Endothelial cell of umbilical vein (primary cell): ENCODE measurements around the gene C6orf163. TPM values are rescaled to one million over a fixed set of nuclear protein-coding genes. Genes with fewer than 3 reads are reported as not detected.

Experiments used
- Bru-seq: library from RNA; stranded (reverse); fragments of 400-500 nt; gene quantifications from one replicate; lab custom pipeline; 2021; lab: Mats Ljungman, UMichigan
- BruChase-seq, 2 experiments: library from RNA; stranded (reverse); fragments of 400-500 nt; gene quantifications; one replicate each; lab custom pipeline; 2021; lab: Mats Ljungman, UMichigan
- BruUV-seq: library from RNA; stranded (reverse); fragments of 400-500 nt; replicated peaks from 2 replicates; lab custom pipeline; 2021; lab: Mats Ljungman, UMichigan
- CTCF ChIA-PET: fragments of 300-600, 350-600 bp; sonication (Branson Sonifier 250); formaldehyde crosslinking; loops from one replicate; lab custom pipeline; 2021; ENCODE audit warnings: antibody characterized with exemption, inconsistent platforms; lab: Charles Lee
- POLR2A ChIA-PET: fragments of 300-600, 350-600 bp; sonication (Branson Sonifier 250); formaldehyde crosslinking; loops from one replicate; lab custom pipeline; 2021; ENCODE audit warnings: antibody characterized with exemption, inconsistent platforms; lab: Charles Lee
- DNase-seq: peaks from one replicate; pipeline ENCODE4 v3.0.0-alpha.2; 2011; ENCODE audit warnings: low read depth, low spot score
- FAIRE-seq: peaks from 2 replicates; lab custom pipeline; 2011; peaks lifted over from hg19 to GRCh38; lab: Jason Lieb, UNC
- H2AFZ ChIP-seq: 2 replicates; pipeline ENCODE4 v1.6.0; 2012; ENCODE audit warnings: low read depth, low read length, control low read depth, inconsistent platforms
- H3K27ac ChIP-seq: 2 replicates; pipeline ENCODE4 v1.5.1; 2011; ENCODE audit warnings: low read depth, mild to moderate bottlenecking, control low read depth, low read length, moderate library complexity; ENCODE audit not compliant: insufficient read depth
- H3K27me3 ChIP-seq, 2 experiments: 2 replicates each; pipeline versions ENCODE4 v1.6.0 to v1.6.1; 2011; ENCODE audit warnings: low read length in 2 of 2, mixed read lengths in 1 of 2; ENCODE audit not compliant: control insufficient read depth in 2 of 2, insufficient read depth in 2 of 2
- H3K36me3 ChIP-seq, 2 experiments: 2 replicates in 1 of 2; 3 replicates in 1 of 2; pipeline ENCODE4 v1.5.1; 2011; ENCODE audit warnings: low read length in 2 of 2, mild to moderate bottlenecking in 1 of 2, moderate library complexity in 1 of 2; ENCODE audit not compliant: control insufficient read depth in 2 of 2, insufficient read depth in 2 of 2; ENCODE audit errors: extremely low read depth in 1 of 2
- H3K4me1 ChIP-seq: 3 replicates; pipeline ENCODE4 v1.5.1; 2011; ENCODE audit warnings: mild to moderate bottlenecking, low read length; ENCODE audit not compliant: control insufficient read depth, insufficient read depth; ENCODE audit errors: extremely low read depth
- H3K4me2 ChIP-seq: 2 replicates; pipeline ENCODE4 v1.6.1; 2011; ENCODE audit warnings: low read length, control low read depth, mixed read lengths; ENCODE audit not compliant: insufficient read depth
- H3K4me3 ChIP-seq, 3 experiments: fragments of 200-600 bp in 1 of 3; sonication (generic), shearing (Covaris generic) in 1 of 3; replicated peaks in 1 of 3; 2 replicates each; pipeline ENCODE4 v1.5.1; 2011 to 2016; ENCODE audit warnings: control low read depth in 3 of 3, low read length in 3 of 3, mild to moderate bottlenecking in 2 of 3, inconsistent platforms in 1 of 3, low read depth in 1 of 3, moderate library complexity in 1 of 3; ENCODE audit not compliant: insufficient read depth in 1 of 3
- H3K79me2 ChIP-seq: 2 replicates; pipeline ENCODE4 v1.6.0; 2012; ENCODE audit warnings: low read length, inconsistent platforms; ENCODE audit not compliant: control insufficient read depth, insufficient read depth
- H3K9ac ChIP-seq: replicated peaks from 2 replicates; pipeline ENCODE3; 2011; ENCODE audit warnings: low read length, control low read depth; ENCODE audit not compliant: insufficient read depth; ENCODE audit errors: extremely low read depth
- H3K9me1 ChIP-seq: replicated peaks from 3 replicates; pipeline ENCODE4 v1.6.0; 2011; ENCODE audit warnings: mild to moderate bottlenecking, low read length; ENCODE audit not compliant: control insufficient read depth, insufficient read depth; ENCODE audit errors: extremely low read depth
- H3K9me3 ChIP-seq: replicated peaks from 2 replicates; pipeline ENCODE4 v1.5.1; 2012; ENCODE audit warnings: low read length, inconsistent platforms; ENCODE audit not compliant: control insufficient read depth, insufficient read depth
- H4K20me1 ChIP-seq: replicated peaks from 2 replicates; pipeline ENCODE3; 2011; ENCODE audit warnings: mild to moderate bottlenecking, low read length; ENCODE audit not compliant: control insufficient read depth, insufficient read depth; ENCODE audit errors: extremely low read depth
- EZH2 ChIP-seq: IDR thresholded peaks from 2 replicates; pipeline ENCODE4 v1.6.1; 2012; ENCODE audit warnings: borderline replicate concordance, low read depth, mild to moderate bottlenecking, moderate library complexity, low read length, inconsistent platforms; ENCODE audit not compliant: severe bottlenecking
- FOS ChIP-seq: IDR thresholded peaks from 2 replicates; pipeline ENCODE4 v1.6.1; 2011; ENCODE audit warnings: mild to moderate bottlenecking, low read length, moderate library complexity, borderline replicate concordance; ENCODE audit not compliant: insufficient read depth
- GATA2 ChIP-seq: IDR thresholded peaks from 2 replicates; pipeline ENCODE4 v1.7.0; 2011; ENCODE audit warnings: low read depth, mild to moderate bottlenecking, moderate library complexity, mixed read lengths, low read length; ENCODE audit not compliant: insufficient read length, insufficient read depth
- JUN ChIP-seq: IDR thresholded peaks from 2 replicates; pipeline ENCODE4 v1.6.1; 2011; ENCODE audit warnings: borderline replicate concordance, low read depth; ENCODE audit not compliant: insufficient read length, insufficient read depth
- MYC ChIP-seq: IDR thresholded peaks from one replicate; pipeline ENCODE4 v1.6.1; 2011; ENCODE audit warnings: mild to moderate bottlenecking, low read depth, low read length
- POLR2A ChIP-seq: IDR thresholded peaks from 2 replicates; pipeline ENCODE4 v1.6.1; 2012; ENCODE audit warnings: low read depth, mild to moderate bottlenecking, control low read depth, low read length
- POLR2AphosphoS5 ChIP-seq: IDR thresholded peaks from 2 replicates; pipeline ENCODE4 v1.6.1; 2012; ENCODE audit warnings: low read depth, mild to moderate bottlenecking, control low read depth, low read length, moderate library complexity; ENCODE audit not compliant: insufficient read depth
- dilution Hi-C: fragments of 300-500 bp; cut with MboI; formaldehyde crosslinking; loops from one replicate; pipeline ENCODE4 v1.15.0; 2019; ENCODE audit warnings: low sequenced_read_pairs; ENCODE audit not compliant: extremely low pct_ligation_motif_present
- intact Hi-C: fragments of 100-400 bp; cut with micrococcal nuclease; formaldehyde crosslinking; loops from one replicate; pipeline ENCODE4 v1.10.0; 2022
- long read RNA-seq: library from polyadenylated mRNA; stranded (forward); transcript quantifications from one replicate; pipeline ENCODE4 v2.0.0, GENCODE V29; 2021
- polyA minus RNA-seq, 3 experiments: library from RNA; depleted of rRNA, polyadenylated mRNA; stranded (reverse); fragments of >200 nt; gene quantifications; 1 replicate in 1 of 3; 2 replicates in 2 of 3; pipeline ENCODE4 v1.2.3, GENCODE V29; 2011
- polyA plus RNA-seq, 4 experiments: library from polyadenylated mRNA; depleted of rRNA in 3 of 4; stranded (reverse) in 3 of 4; unstranded in 1 of 4; fragments of >200 nt; gene quantifications; 2 replicates each; pipeline versions ENCODE4 v1.2.1 to v1.2.3, GENCODE V29; 2011 to 2012; ENCODE audit warnings: missing spikeins in 1 of 4
- total RNA-seq: library from RNA; stranded (reverse); gene quantifications from 2 replicates; pipeline ENCODE4 v1.2.3, GENCODE V29; 2021
- TF ChIP-seq, protein P1 (sequence below), 2 donors: IDR thresholded peaks; 1 replicate in 1 of 2; 2 replicates in 1 of 2; pipeline ENCODE4 v1.5.1; 2011; ENCODE audit warnings: low read length in 2 of 2, mild to moderate bottlenecking in 2 of 2, moderate library complexity in 2 of 2, control low read depth in 1 of 2, inconsistent platforms in 1 of 2, low read depth in 1 of 2; ENCODE audit not compliant: insufficient read depth in 1 of 2; ENCODE audit errors: extremely low read depth in 1 of 2
- TF ChIP-seq, protein P2 (sequence below): IDR thresholded peaks from 2 replicates; pipeline ENCODE4 v1.6.1; 2011; ENCODE audit not compliant: insufficient read depth, insufficient read length

Gene C6orf163
- total RNA-seq (2.2 and 2.5 TPM in 2 replicates), polyA plus RNA-seq (0.16 and 0.29 TPM in 2 replicates), polyA minus RNA-seq (2.4 and 2.9 TPM in 2 replicates), Bru-seq, nascent RNA (percentile 62 among the genes with signal in this experiment), BruChase-seq, experiment 1, labeled RNA remaining after a 6-hour chase (percentile 58 among the genes with signal in this experiment), BruChase-seq, experiment 2, labeled RNA remaining after a 2-hour chase (percentile 68 among the genes with signal in this experiment)
- polyA plus RNA-seq (2011; cell fraction: cytosol; rRNA removed) = 0.22 and 0.38 TPM in 2 replicates
- polyA plus RNA-seq (2011; cell fraction: nucleus; rRNA removed) = 3.3 and 5.5 TPM in 2 replicates
- polyA plus RNA-seq (2012) = 0.68 and 0.74 TPM in 2 replicates
- polyA minus RNA-seq (2011; cell fraction: cytosol; rRNA and poly(A)+ RNA removed) = not detected
- polyA minus RNA-seq (2011; cell fraction: nucleus; rRNA and poly(A)+ RNA removed) = 6.6 and 9.8 TPM in 2 replicates
- long read RNA-seq = 0 reads

DNA sequence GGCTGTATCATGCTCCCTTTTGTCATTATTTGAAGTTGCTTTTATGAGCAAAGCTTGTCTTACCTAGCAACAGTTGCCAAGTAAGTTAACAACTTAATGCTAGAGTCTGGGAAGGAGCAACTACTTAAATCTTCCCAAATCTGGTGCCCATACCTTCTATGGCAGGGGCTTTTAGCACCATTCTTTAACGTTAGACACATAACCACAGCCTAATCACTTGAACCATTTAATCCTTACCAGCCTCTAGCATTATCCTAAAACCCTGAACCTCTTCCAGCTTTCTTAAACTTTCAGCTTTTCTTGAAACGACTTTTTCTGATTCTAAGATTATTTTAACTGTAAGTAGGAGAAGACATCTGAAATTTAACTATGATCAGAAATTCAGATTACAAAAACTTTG lies at the start of gene C6orf163:
C6orf163 (plus strand) TSS at position 83 of the 400 bp plus-strand sequence; CDS start at position 370, 287 bp downstream.
- Histone ChIP-seq H3K9me3 (no peaks in the 10 kb centered on the region), H3K4me1 (no peaks in the 10 kb centered on the region), H3K27me3 (no peaks in the 10 kb centered on the region), H3K4me3 (no peak within 1 kb of the TSS), H3K27ac (no peak within 1 kb of the TSS), H4K20me1 (no peaks in the 10 kb centered on the region), H3K9ac (no peak within 1 kb of the TSS), H2AFZ (no peak within 1 kb of the TSS), H3K79me2 (no peaks in the 10 kb centered on the region), H3K36me3 (no peaks in the 10 kb centered on the region), H3K9me1 (no peaks in the 10 kb centered on the region), H3K4me2 (no peak within 1 kb of the TSS)
- intact Hi-C loops = no loop called here
- ChIA-PET CTCF (no interaction called here), POLR2A (no interaction called here)
- BruUV-seq = no TSS peak
- no peak for DNase-seq
- no peak for TF ChIP-seq POLR2A
- no peak for TF ChIP-seq JUN
- no peak for TF ChIP-seq FOS
- no peak for TF ChIP-seq GATA2
- TF ChIP-seq MYC = no peak
- no peak for FAIRE-seq
- dilution Hi-C loops = no loop called here

DNA sequence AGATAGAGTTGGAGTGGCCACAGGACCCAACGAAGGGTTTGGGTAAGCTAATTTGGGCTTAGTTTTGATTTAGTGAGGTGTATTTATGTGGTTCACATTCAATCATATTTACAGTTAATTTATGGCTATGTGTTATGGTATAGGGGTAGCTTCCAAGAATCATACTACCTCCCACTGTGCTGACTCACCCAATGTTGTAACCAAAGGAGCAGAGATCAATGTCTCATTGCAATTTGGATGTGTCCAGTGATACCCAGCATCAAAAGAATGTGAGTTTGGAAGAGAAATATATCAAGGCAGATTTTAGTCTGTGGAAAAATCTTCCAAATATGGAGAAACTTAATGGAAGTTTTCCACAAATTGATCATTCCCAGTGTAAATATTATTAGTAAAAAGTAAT lies 47.5 kb upstream of the C6orf163 start:
- no peak for DNase-seq
- TF ChIP-seq JUN (no peak), EZH2 (no peak), POLR2A (no peak), FOS (no peak), MYC (no peak), POLR2AphosphoS5 (no peak), GATA2 (no peak)
- TF ChIP-seq, protein P1, sequence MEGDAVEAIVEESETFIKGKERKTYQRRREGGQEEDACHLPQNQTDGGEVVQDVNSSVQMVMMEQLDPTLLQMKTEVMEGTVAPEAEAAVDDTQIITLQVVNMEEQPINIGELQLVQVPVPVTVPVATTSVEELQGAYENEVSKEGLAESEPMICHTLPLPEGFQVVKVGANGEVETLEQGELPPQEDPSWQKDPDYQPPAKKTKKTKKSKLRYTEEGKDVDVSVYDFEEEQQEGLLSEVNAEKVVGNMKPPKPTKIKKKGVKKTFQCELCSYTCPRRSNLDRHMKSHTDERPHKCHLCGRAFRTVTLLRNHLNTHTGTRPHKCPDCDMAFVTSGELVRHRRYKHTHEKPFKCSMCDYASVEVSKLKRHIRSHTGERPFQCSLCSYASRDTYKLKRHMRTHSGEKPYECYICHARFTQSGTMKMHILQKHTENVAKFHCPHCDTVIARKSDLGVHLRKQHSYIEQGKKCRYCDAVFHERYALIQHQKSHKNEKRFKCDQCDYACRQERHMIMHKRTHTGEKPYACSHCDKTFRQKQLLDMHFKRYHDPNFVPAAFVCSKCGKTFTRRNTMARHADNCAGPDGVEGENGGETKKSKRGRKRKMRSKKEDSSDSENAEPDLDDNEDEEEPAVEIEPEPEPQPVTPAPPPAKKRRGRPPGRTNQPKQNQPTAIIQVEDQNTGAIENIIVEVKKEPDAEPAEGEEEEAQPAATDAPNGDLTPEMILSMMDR (IDR thresholded peaks at IDR 0.05; ENCODE audit: extremely low read depth in 1 of 2, insufficient read depth in 1 of 2, low read depth in 1 of 2, low read length in 2 of 2) = no peak
- TF ChIP-seq, protein P2, sequence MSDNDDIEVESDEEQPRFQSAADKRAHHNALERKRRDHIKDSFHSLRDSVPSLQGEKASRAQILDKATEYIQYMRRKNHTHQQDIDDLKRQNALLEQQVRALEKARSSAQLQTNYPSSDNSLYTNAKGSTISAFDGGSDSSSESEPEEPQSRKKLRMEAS = no peak
- Histone ChIP-seq H3K36me3 (no peaks in the 10 kb centered on the region), H2AFZ (no peak overlapping the region), H3K27me3 (peaks cover 0 to 13% of the 10 kb centered on the region in 2 experiments), H3K79me2 (no peaks in the 10 kb centered on the region), H3K4me2 (no peak overlapping the region), H3K9ac (no peak overlapping the region), H3K4me1 (no peaks in the 10 kb centered on the region), H3K9me3 (no peaks in the 10 kb centered on the region), H3K4me3 (no peak overlapping the region), H4K20me1 (no peaks in the 10 kb centered on the region), H3K27ac (no peak overlapping the region), H3K9me1 (no peaks in the 10 kb centered on the region)
- intact Hi-C loops (no loop called here), dilution Hi-C loops (no loop called here)
- ChIA-PET POLR2A (no interaction called here), CTCF (no interaction called here)
- no peak for FAIRE-seq
- no TSS peak for BruUV-seq
